Mesenteric fat pad (tissue), 1 donor: ENCODE measurements around the gene GPR176. TPM values are rescaled to one million over a fixed set of nuclear protein-coding genes. Genes with fewer than 3 reads are reported as not detected.
"Not testable (repeated sequence)": the region's sequence is repeated elsewhere in the genome, so short reads cannot be mapped to it uniquely, and the experiment has no call there.

ENCODE experiments used
- DNase-seq: peaks from one replicate; pipeline ENCODE4 v3.0.0-alpha.2; 2020; ENCODE audit warnings: low spot score
- total RNA-seq: library from RNA; stranded (reverse); fragmentation: NEBNext Ultra II Directional; extraction: Animal tissue kit (Norgen Biotek cat#: 25700); gene quantifications from one replicate; pipeline ENCODE4 v1.2.1, GENCODE V29; 2021
- donor health status: DM: yes; HTN: yes; CAD: no.

GPR176 gene
- total RNA-seq, 1 donor from 2014 or later: 8.2 TPM

DNA sequence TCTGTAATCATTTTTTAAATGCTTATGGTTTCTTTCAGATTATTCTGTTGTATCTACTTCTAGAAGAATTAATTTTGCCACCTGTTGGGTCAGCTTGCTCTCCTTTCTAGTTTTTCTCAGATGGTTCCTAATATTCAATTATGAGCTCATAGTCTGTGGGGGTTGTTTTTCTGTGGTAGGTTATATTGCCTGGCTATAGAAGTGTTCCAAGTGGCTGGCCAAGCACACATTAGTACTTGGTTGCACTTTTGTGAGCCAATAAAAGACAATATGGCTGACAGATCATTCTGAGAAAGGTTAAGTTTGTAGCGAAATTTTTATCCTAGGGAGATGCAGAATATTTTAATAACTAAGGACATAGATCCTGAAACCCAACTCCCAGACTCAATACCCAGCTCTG is 105.6 kb downstream of the GPR176 start:
- no peak for DNase-seq

- not testable (repeated sequence) for DNase-seq
Observed at GRCh38 chr15:39812651-39813050, 107.4 kb downstream of the GPR176 start.

- DNase-seq: no peak
Observed at GRCh38 chr15:39808909-39809308, 111.2 kb downstream of the GPR176 start.

- DNase-seq: no peak
Observed at GRCh38 chr15:39807791-39808190, 112.3 kb downstream of the GPR176 start.

DNA sequence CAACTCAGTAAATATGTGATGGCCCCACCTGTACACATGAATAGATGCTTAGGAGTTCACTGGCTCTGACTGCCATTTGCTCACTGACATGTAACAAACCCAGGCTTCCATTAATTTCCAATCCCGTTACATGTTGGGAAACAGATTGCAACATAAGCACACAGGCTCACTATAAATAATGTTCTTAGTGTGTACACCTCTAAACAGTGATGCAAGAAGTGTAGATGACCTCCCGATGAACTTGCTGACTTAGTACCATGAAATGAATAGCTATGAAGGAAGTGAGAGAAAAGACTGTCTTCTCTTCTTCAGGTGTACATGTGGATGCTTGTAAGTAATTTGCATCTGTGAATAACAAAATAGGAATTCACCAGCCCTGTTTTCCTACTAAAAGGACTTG is 116.0 kb downstream of the GPR176 start:
- DNase-seq: no peak

- no peak for DNase-seq
Observed at GRCh38 chr15:39803016-39803415, 117.0 kb downstream of the GPR176 start.

GRCh38 chr15:39801641-39802309 is 118.3 kb downstream of the GPR176 start:
- no peak for DNase-seq

DNA sequence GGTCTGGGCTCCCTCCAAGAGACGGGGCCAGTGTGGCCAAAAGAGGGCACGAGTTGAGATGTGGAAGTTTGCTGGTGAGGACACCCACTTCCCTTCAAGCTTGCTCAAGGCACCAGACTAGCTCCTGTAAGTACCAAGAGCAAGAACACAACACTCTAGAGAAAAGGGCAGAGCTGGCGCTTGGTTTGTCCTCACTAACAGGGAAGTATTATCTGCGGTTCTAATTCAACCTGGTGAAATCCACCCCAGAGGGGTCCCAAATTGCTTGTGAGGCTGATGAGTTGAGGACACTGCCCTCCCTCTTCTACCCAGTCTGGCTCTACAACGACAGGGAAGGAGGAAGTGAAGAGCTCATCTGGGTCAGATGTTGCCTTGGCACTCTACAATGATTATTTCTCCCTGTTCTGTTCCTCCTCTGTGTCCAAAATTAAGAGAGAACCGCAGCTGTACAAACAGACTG is 120.5 kb downstream of the GPR176 start:
- no peak for DNase-seq

DNA sequence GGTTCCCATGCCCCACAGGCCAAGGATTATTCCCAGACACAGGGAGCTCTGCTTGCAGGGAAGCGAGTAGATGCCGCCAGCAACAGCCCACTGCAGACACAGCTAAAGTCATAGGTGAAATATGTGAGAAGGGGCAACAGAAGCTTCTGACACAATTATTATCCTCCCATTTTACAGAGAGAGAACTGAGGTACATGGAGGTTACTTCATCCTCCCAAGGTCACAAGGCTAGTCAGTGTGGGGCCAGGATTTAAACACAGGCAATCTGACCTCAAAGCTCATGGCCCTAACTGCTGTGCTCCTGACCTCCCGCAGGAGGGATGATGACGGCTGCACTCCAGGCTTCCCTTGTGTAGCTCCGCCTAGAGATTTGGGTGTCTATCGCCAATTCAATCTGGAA is 121.7 kb downstream of the GPR176 start:
- DNase-seq: no peak

DNA sequence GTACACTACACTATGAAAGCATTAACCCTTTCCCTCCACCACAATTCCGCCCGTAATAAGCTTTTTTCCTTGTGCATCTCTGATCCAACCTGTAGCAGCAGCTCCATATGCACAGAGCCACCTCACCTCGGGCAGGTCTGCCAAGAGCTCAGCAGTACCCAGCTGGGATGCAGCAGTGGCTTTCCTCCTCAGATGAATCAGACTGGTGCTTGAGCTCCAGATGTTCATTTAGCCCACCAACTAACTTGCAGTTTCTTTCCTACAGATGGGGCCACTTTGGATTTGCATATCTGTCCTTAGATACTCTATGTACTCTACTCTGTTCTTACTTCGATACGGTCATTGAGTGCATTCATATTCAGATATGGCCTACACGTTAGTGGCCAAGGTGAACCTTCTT is 122.7 kb downstream of the GPR176 start:
- no peak for DNase-seq

GRCh38 chr15:39796601-39797000 is 123.5 kb downstream of the GPR176 start:
- DNase-seq: no peak

DNA sequence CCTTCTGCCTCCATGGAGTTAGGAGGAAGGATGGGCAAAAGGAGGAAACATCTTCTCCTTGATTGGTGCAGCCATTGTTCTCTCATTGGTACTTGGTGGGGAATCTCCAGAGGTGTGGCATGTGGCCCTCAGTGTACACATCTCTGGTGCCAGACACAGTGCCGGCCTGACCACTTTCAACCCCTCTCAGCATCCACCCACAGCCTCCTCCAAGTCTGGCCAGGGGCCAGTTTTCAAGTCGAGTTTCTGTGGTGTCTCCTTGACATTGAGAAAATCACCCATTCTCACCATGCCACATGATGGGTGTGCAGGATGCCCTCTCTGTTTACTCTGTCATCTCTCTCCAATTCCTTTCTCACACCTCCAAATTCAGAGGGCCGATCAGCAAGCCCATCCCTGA is 124.6 kb downstream of the GPR176 start:
- DNase-seq: no peak

GRCh38 chr15:39794954-39795353 is 125.1 kb downstream of the GPR176 start:
- DNase-seq: no peak

DNA sequence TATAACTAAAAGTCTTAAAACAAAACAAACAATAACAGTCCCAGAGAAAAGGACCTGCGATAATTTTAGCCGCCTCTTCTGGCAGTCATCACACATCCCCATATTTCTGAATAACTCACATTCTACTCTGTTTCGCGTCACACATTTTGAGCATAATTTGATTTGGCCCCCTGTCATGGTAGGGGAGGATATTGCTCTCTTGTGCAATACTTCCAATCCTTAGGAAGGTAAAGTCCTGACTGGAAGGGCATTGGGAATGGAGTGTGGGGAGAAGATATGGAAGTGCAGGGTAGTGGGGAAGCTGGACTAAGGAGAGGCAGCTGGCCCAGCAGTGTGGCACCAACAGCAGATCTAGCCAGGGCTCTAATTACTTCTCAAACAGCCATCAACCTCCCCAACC is 126.1 kb downstream of the GPR176 start:
- DNase-seq: no peak

DNA sequence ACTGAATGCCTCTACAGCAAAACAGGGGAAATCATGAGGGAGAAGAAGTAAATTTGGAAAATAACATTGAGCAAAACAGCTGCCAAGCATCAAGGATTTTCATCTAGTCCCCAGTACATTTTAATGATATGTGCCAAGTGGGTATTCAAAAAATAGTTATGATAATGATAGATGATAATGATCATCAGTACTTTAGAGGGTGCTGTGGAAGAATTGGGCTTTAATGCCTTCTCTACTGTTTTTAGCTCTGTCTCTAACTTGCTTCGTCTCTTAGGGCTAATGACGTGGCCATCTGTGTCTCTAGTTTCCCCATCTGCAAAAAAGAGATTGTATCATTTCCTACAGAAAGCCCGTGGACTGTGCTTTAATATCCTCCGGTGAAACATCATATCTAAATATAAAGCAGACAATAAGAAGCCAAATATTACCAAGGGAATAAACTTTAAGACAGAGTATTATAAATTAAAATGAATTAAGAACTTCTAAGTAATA is 127.2 kb downstream of the GPR176 start:
- DNase-seq: no peak

DNA sequence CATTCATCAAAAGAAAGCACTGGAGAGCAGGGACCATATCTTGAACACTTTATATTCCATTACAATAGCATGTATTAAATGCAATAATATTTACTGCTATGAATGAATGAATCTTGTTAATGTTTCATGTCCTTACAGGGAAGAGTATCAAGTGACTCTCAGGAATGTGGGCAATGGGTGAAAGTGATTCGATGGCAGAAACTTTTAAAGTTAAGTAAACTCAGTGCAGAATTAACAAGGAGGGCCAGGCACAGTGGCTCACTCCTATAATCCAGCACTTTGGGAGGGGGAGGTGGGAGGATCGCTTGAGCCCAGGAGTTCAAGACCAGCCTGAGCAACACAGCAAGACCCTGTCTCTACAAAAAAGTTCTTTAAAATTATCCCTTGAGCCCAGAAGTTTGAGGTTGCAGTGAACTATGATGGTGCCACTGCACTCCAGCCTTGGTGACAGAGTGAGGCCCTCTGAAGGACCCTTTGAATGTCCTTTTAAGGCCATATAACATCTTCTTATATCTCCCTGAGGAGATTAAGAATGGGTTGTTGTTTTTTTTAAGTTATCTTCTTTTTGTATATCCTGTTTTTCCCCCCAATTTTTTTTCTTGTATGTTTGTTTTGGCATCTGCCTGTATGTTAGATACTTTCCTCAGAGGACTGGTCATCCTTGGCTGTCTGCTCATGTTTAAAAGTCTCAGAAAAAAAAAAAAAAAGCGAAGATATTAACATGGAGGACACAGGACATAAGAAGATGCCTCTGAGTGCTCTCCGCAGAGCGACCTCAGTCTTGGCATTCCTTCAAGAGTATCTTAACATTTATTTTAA is 127.8 kb downstream of the GPR176 start:
- no peak for DNase-seq

- DNase-seq: no peak
Observed at GRCh38 chr15:39789736-39790135, 130.3 kb downstream of the GPR176 start.

GRCh38 chr15:39788800-39789565 is 131.1 kb downstream of the GPR176 start:
- DNase-seq: no peak

DNA sequence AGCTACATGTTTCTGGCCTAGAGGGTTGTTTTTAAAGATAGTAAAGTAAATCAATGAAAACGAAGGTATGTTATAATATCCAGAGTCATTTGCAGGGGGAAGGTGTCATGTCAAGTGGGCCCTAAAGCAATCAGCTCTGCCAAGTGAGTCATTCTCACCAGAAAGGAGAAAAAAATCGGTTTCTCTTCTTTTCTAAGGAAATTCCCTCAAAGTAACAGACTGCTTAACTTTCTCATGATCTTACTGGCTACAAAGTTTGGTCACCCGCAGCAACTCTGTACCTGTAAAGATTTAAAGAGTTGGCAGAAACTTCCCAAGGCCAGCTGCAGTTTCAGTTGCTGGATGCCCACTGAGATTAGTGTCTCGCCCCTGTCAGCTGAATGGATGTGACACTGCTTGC is 132.0 kb downstream of the GPR176 start:
- DNase-seq: no peak

GRCh38 chr15:39787479-39787878 is 132.6 kb downstream of the GPR176 start:
- no peak for DNase-seq

- no peak for DNase-seq
Observed at GRCh38 chr15:39786447-39787056, 133.5 kb downstream of the GPR176 start.
